Ectodermal cell (in vitro differentiated cells): ENCODE measurements around the gene YKT6.

Source experiments
- H3K27ac ChIP-seq: 2 replicates; pipeline ENCODE4 v1.7.0; 2013; ENCODE audit warnings: mild to moderate bottlenecking, low read depth, low read length; ENCODE audit not compliant: insufficient read depth, poor library complexity, severe bottlenecking
- H3K27me3 ChIP-seq: 2 replicates; pipeline ENCODE4 v1.7.0; 2013; ENCODE audit warnings: mild to moderate bottlenecking, low read length; ENCODE audit not compliant: insufficient read depth, control insufficient read depth, poor library complexity, severe bottlenecking
- H3K36me3 ChIP-seq: one replicate; pipeline ENCODE4 v1.7.0; 2013; ENCODE audit warnings: low read length; ENCODE audit not compliant: control insufficient read depth, insufficient read depth
- H3K4me1 ChIP-seq: one replicate; pipeline ENCODE4 v1.7.0; 2013; ENCODE audit warnings: low read length; ENCODE audit not compliant: control insufficient read depth, insufficient read depth
- H3K4me3 ChIP-seq: 2 replicates; pipeline ENCODE4 v1.7.0; 2013; ENCODE audit warnings: low read depth, low read length, control low read depth; ENCODE audit not compliant: insufficient read depth
- H3K9me3 ChIP-seq: 2 replicates; pipeline ENCODE4 v1.7.0; 2013; ENCODE audit warnings: mild to moderate bottlenecking, low read length, moderate library complexity; ENCODE audit not compliant: control insufficient read depth
- WGBS, 2 experiments: methylation state at CpG; one replicate each; pipeline ENCODE4 v1.1.7; 2013; ENCODE audit warnings: missing lambda C conversion rate in 2 of 2; 5-methylcytosine and 5-hydroxymethylcytosine counted together

YKT6 gene

GRCh38 chr7:44257618-44258422 lies 57.0 kb downstream of the YKT6 start:
- Histone ChIP-seq H3K36me3 (no peaks in the 10 kb centered on the region), H3K4me1 (peaks cover 5% of the 10 kb centered on the region), H3K27me3 (no peaks in the 10 kb centered on the region), H3K27ac (no peak overlapping the region), H3K9me3 (no peaks in the 10 kb centered on the region), H3K4me3 (no peak overlapping the region)
- 79 to 84% methylated on average over 18 of the region's 18 CpGs for WGBS, 2 experiments

GRCh38 chr7:44258423-44258760 lies 57.6 kb downstream of the YKT6 start:
- no peaks in the 10 kb centered on the region for H3K9me3 ChIP-seq
- no peaks in the 10 kb centered on the region for H3K36me3 ChIP-seq
- peaks cover 5% of the 10 kb centered on the region for H3K4me1 ChIP-seq
- no peak overlapping the region for H3K27ac ChIP-seq
- H3K27me3 ChIP-seq: no peaks in the 10 kb centered on the region
- WGBS, 2 experiments: 95 to 96% methylated on average over 4 of the region's 4 CpGs
- no peak overlapping the region for H3K4me3 ChIP-seq

- H3K36me3 ChIP-seq: no peaks in the 10 kb centered on the region
- no peak overlapping the region for H3K27ac ChIP-seq
- peaks cover 5% of the 10 kb centered on the region for H3K4me1 ChIP-seq
- WGBS, 2 experiments: 92 to 94% methylated on average over 14 of the region's 14 CpGs
- H3K27me3 ChIP-seq: no peaks in the 10 kb centered on the region
- H3K4me3 ChIP-seq: no peak overlapping the region
- no peaks in the 10 kb centered on the region for H3K9me3 ChIP-seq
Measured at GRCh38 chr7:44258865-44259546, 58.2 kb downstream of the YKT6 start.

- no peak overlapping the region for H3K27ac ChIP-seq
- WGBS, 2 experiments: 93 to 95% methylated on average over 18 of the region's 18 CpGs
- H3K4me3 ChIP-seq: no peak overlapping the region
- peaks cover 5% of the 10 kb centered on the region for H3K4me1 ChIP-seq
- H3K36me3 ChIP-seq: no peaks in the 10 kb centered on the region
- no peaks in the 10 kb centered on the region for H3K27me3 ChIP-seq
- no peaks in the 10 kb centered on the region for H3K9me3 ChIP-seq
Measured at GRCh38 chr7:44259547-44260457, 59.0 kb downstream of the YKT6 start.

GRCh38 chr7:44261240-44261639 lies 60.5 kb downstream of the YKT6 start:
- Histone ChIP-seq H3K4me3 (no peak overlapping the region), H3K27me3 (no peaks in the 10 kb centered on the region), H3K27ac (no peak overlapping the region), H3K4me1 (peaks cover 5% of the 10 kb centered on the region), H3K36me3 (no peaks in the 10 kb centered on the region), H3K9me3 (no peaks in the 10 kb centered on the region)
- 84 to 95% methylated on average over 4 of the region's 5 CpGs for WGBS, 2 experiments

GRCh38 chr7:44262031-44262430 lies 61.3 kb downstream of the YKT6 start:
- WGBS, 2 experiments: 91 to 93% methylated on average over 9 of the region's 9 CpGs
- Histone ChIP-seq H3K27ac (no peak overlapping the region), H3K4me1 (peaks cover 5% of the 10 kb centered on the region), H3K27me3 (no peaks in the 10 kb centered on the region), H3K9me3 (no peaks in the 10 kb centered on the region), H3K36me3 (no peaks in the 10 kb centered on the region), H3K4me3 (no peak overlapping the region)

GRCh38 chr7:44263326-44264082 lies 62.7 kb downstream of the YKT6 start:
- 80 to 84% methylated on average over 20 of the region's 20 CpGs for WGBS, 2 experiments
- H3K27ac ChIP-seq: no peak overlapping the region
- H3K4me3 ChIP-seq: no peak overlapping the region
- no peaks in the 10 kb centered on the region for H3K9me3 ChIP-seq
- peaks cover 6% of the 10 kb centered on the region for H3K4me1 ChIP-seq
- H3K36me3 ChIP-seq: no peaks in the 10 kb centered on the region
- H3K27me3 ChIP-seq: no peaks in the 10 kb centered on the region
